Spinal cord (tissue), 10 donors: ENCODE results near the gene DENR. TPM values are rescaled to one million over a fixed set of nuclear protein-coding genes. Genes with fewer than 3 reads are reported as not detected.

ENCODE experiments used
- DNase-seq, 6 donors: peaks; one replicate each; pipeline versions ENCODE4 v3.0.0 to v3.0.0-alpha.2; 2013 to 2015; ENCODE audit warnings: low spot score in 6 of 6, low read depth in 4 of 6
- H3K27ac ChIP-seq: one replicate; pipeline ENCODE4 v1.5.1; 2013; ENCODE audit warnings: low read depth, low read length, control low read depth
- H3K27me3 ChIP-seq: one replicate; pipeline ENCODE4 v1.6.1; 2013; ENCODE audit warnings: low read length; ENCODE audit not compliant: control insufficient read depth, insufficient read depth
- H3K36me3 ChIP-seq: one replicate; pipeline ENCODE4 v1.6.1; 2013; ENCODE audit warnings: low read length; ENCODE audit not compliant: control insufficient read depth, insufficient read depth
- H3K4me1 ChIP-seq: one replicate; pipeline ENCODE4 v1.6.1; 2013; ENCODE audit warnings: low read length; ENCODE audit not compliant: control insufficient read depth, insufficient read depth
- H3K4me3 ChIP-seq: one replicate; pipeline ENCODE4 v1.5.1; 2013; ENCODE audit warnings: low read depth, low read length, control low read depth
- H3K9me3 ChIP-seq: one replicate; pipeline ENCODE4 v1.6.1; 2013; ENCODE audit warnings: low read length; ENCODE audit not compliant: control insufficient read depth, insufficient read depth
- WGBS: methylation state at CpG from one replicate; pipeline ENCODE4 v1.1.5; 2013; ENCODE audit warnings: missing lambda C conversion rate; ENCODE audit not compliant: insufficient coverage; 5-methylcytosine and 5-hydroxymethylcytosine counted together
- polyA plus RNA-seq, 2 donors: library from polyadenylated mRNA; unstranded; fragments of 120-200 nt; gene quantifications; one replicate each; pipeline ENCODE4 v1.2.1, GENCODE V29; 2013; ENCODE audit not compliant: insufficient read length in 2 of 2
- total RNA-seq, 2 donors: library from RNA; depleted of rRNA in 1 of 2; stranded (reverse); fragments of 120-200 nt in 1 of 2; fragments of >200 nt in 1 of 2; gene quantifications; one replicate each; pipeline versions ENCODE4 v1.2.3 to v1.2.4, GENCODE V29; 2013 to 2014
- donor health status: healthy.

The DENR gene
- total and polyA plus RNA-seq, 4 donors: 44.2 to 72.5 (median 59.2) TPM

DNA sequence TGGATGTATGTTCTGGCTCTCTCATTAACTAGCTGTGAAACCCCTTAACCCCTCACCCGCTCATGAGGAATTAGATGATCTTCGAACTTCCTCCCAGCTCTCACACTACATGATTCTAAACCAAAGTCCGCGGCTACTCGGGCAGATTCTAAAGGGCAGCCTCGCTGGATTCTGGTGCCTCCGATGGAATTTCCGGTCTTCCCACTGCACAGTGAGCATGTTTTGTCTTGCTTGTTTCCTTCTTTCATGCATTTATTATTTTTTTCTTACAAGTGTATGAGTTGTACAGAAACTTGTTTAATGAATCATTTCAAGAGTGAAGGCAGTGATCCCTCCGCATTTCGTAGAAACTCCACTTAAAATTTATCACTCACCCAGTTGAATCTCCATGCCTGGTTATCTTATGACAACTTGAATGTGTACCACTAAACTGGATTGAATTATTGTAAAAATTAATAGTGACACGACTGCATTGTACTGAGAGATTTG, 31.5 kb upstream of the DENR start:
- H3K27ac ChIP-seq: peak overlapping the region; percentile 73
- no peaks in the 10 kb centered on the region for H3K27me3 ChIP-seq
- no peak for DNase-seq
- no peak overlapping the region for H3K4me3 ChIP-seq
- no peaks in the 10 kb centered on the region for H3K36me3 ChIP-seq
- WGBS: 95% methylated on average over 4 of the region's 11 CpGs
- H3K9me3 ChIP-seq: no peaks in the 10 kb centered on the region
- H3K4me1 ChIP-seq: no peaks in the 10 kb centered on the region

- Histone ChIP-seq H3K4me3 (no peak overlapping the region), H3K27ac (no peak overlapping the region), H3K9me3 (no peaks in the 10 kb centered on the region), H3K27me3 (no peaks in the 10 kb centered on the region), H3K36me3 (no peaks in the 10 kb centered on the region), H3K4me1 (no peaks in the 10 kb centered on the region)
- no CpG with 5 or more reads among the region's 1 CpG for WGBS
- DNase-seq: no peak
These were observed 30.2 kb upstream of the DENR start for GRCh38 chr12:122722387-122722786.

DNA sequence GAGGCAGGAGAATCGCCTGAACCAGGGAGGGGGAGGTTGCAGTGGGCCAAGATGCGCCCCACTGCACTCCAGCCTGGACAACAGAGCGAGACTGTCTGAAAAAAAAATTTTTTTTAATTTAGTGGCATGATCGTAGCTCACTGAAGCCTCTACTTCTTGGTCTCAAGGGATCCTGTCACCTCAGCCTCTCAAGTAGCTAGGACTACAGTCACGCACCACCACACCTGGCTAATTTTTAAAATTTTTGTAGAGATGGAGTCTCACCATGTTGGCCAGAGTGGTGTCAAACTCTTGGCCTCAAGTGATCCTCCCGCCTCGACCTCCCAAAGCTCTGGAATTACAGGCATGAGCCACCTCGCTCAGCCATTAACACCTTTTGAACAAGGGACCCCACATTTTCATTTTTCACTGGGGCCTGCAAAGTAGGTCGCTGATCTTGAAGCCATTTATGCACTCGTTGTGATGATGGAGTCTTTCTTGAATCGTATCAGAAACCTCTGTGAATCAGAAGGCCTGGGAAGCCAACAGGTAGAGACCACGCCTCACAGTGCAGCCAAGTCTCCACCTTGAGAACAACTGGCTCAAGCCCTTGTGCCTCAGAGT, 27.9 kb upstream of the DENR start:
- Histone ChIP-seq H3K9me3 (no peaks in the 10 kb centered on the region), H3K36me3 (no peaks in the 10 kb centered on the region)

DNA sequence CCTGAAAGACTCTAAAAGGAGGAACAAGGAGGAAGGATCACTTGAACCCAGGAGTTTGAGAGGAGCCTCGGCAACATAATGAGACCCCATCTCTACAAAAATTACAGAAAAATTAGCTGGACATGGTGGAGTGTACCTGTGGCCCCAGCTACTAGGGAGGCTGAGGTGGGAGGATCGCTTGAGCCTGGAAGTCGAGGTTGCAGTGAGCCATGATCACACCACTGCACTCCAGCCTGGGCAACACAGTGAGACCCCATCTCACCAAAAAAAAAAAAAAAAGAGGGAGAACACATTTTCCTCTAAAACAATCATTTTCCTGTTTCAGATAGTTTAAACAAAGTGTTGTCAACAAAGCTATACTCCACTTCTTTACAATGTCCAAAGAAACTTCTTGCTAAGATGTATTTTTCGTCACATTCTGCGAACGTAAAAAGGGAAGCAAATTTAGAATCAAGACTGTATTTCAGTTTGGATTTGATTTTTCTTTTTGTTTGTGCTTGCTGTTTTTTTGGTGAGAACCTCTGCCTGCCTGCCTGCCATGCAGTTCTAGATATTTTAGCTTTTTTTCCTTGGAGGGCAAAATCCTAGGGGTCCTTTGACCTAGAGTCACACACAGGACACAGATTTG, 27.1 kb upstream of the DENR start:
- H3K27ac ChIP-seq: no peak overlapping the region
- no peaks in the 10 kb centered on the region for H3K36me3 ChIP-seq
- H3K9me3 ChIP-seq: no peaks in the 10 kb centered on the region
- H3K4me3 ChIP-seq: no peak overlapping the region
- peaks cover 10% of the 10 kb centered on the region for H3K4me1 ChIP-seq
- WGBS: no CpG with 5 or more reads among the region's 6 CpGs
- H3K27me3 ChIP-seq: no peaks in the 10 kb centered on the region
- no peak for DNase-seq

More for the DNA sequence above, 27.9 kb upstream of the DENR start:
- Histone ChIP-seq H3K4me1 (peaks cover 4% of the 10 kb centered on the region), H3K4me3 (no peak overlapping the region), H3K27ac (no peak overlapping the region), H3K27me3 (no peaks in the 10 kb centered on the region)
- WGBS: 87% methylated on average over 6 of the region's 12 CpGs
- no peak for DNase-seq

- Histone ChIP-seq H3K27me3 (no peaks in the 10 kb centered on the region), H3K9me3 (no peaks in the 10 kb centered on the region), H3K4me3 (no peak overlapping the region), H3K36me3 (no peaks in the 10 kb centered on the region), H3K27ac (no peak overlapping the region), H3K4me1 (peaks cover 14% of the 10 kb centered on the region)
- no CpG with 5 or more reads among the region's 5 CpGs for WGBS
- no peak for DNase-seq
These were observed 26.5 kb upstream of the DENR start for GRCh38 chr12:122726080-122726558.

DNA sequence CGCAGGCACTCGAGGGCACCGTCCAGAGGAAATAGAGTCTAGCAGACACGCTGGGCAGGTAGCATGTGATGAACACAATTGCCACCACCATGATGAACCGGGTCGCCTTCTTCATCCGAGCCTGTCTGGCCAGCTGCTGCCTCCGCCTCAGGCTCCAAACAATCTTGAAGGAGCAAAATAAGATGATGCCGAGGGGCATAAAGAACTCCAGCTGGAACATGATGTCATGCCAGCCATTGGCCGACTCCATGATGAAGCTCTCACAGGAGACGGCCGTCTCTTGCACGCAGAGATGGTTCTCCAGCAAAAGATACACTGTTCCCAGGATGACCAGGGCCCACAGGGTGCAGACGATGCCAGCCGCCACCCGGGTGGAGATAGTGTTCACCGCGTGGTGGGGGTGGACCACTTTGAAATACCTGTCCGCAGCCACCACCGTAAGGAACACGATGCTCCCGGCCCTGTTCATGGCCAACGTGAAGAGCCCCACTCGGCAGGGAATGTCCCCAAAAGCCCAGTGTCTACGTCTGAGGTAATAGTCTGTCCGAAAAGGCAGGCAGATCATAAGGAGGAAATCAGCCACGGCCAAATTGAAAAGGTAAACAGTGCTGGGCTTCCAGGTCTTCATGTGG, 22.9 kb upstream of the DENR start:
- Histone ChIP-seq H3K36me3 (no peaks in the 10 kb centered on the region), H3K4me1 (peaks cover 14% of the 10 kb centered on the region), H3K9me3 (no peaks in the 10 kb centered on the region), H3K4me3 (no peak overlapping the region), H3K27me3 (no peaks in the 10 kb centered on the region), H3K27ac (no peak overlapping the region)
- no peak for DNase-seq
- 94% methylated on average over 27 of the region's 27 CpGs for WGBS

GRCh38 chr12:122730215-122731014, 22.2 kb upstream of the DENR start, which contains the start of gene HCAR1:
TSS of gene HCAR1 (minus strand) at chr12:122730844. CDS start at chr12:122730339, 505 bp downstream.
- Histone ChIP-seq H3K36me3 (no peaks in the 10 kb centered on the region), H3K9me3 (no peaks in the 10 kb centered on the region), H3K4me3 (peak within 1 kb of the TSS; percentile 31), H3K27me3 (no peaks in the 10 kb centered on the region), H3K27ac (peak within 1 kb of the TSS; percentile 60), H3K4me1 (peaks cover 14% of the 10 kb centered on the region)
- 77% methylated on average over 28 of the region's 32 CpGs for WGBS
- DNase-seq: peak in 1 of 6 donors; percentile 54

- no peaks in the 10 kb centered on the region for H3K27me3 ChIP-seq
- peaks cover 14% of the 10 kb centered on the region for H3K4me1 ChIP-seq
- H3K27ac ChIP-seq: no peak overlapping the region
- H3K4me3 ChIP-seq: no peak overlapping the region
- no peaks in the 10 kb centered on the region for H3K9me3 ChIP-seq
- WGBS: 92% methylated on average over 2 of the region's 3 CpGs
- H3K36me3 ChIP-seq: no peaks in the 10 kb centered on the region
- DNase-seq: no peak
These were observed 20.5 kb upstream of the DENR start for GRCh38 chr12:122732170-122732569.

GRCh38 chr12:122732611-122733010, 20.0 kb upstream of the DENR start:
- no peaks in the 10 kb centered on the region for H3K9me3 ChIP-seq
- H3K36me3 ChIP-seq: no peaks in the 10 kb centered on the region
- WGBS: 91% methylated on average over 3 of the region's 4 CpGs
- DNase-seq: no peak
- no peak overlapping the region for H3K27ac ChIP-seq
- H3K4me1 ChIP-seq: peaks cover 14% of the 10 kb centered on the region
- no peak overlapping the region for H3K4me3 ChIP-seq
- no peaks in the 10 kb centered on the region for H3K27me3 ChIP-seq
